Activated T-cell treated with anti-CD3 and anti-CD28 coated beads, Interleukin-2, amount 50 U/mL, for 1 hour (primary cell): ENCODE measurements around the gene AFAP1.

Experiments
- DNase-seq: peaks from one replicate; pipeline ENCODE4 v3.0.0-alpha.2; 2020

The AFAP1 gene

DNA sequence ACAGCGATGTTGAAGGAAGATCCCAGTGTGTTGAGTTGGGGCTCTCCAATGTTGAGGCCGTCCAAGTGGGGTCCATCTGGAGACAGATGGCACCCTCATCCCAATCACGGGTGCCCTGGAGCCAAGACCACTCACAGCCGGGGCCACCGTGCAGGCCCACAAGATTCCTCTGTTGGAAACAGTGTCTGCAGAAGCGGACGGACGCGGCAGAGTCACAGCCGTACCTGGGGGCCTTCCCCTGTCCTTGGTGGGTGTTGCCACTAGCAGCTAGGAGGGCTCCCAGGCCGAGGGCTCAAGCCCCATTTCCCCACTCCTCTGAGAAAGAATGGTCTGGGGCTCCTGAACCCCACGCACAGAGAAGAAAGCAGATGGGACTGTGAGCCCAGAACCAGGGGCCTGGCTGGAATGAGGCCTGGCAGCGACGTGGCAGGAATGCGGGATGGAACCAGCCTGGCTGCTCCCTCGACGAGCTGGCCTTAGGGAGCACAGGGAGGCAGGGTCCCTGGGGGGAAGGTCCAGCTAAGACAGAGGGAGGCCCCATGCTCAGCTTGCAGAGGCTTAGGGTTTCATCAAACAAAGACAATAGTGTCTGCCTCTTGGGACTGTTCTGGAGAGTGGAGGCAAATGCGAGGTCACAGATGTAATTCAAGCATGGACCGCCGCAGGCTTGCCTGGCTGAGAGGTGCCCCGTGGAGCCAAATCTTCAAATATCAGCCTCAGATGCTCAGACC, 228.9 kb downstream of the AFAP1 start:
- DNase-seq, result no peak

DNA sequence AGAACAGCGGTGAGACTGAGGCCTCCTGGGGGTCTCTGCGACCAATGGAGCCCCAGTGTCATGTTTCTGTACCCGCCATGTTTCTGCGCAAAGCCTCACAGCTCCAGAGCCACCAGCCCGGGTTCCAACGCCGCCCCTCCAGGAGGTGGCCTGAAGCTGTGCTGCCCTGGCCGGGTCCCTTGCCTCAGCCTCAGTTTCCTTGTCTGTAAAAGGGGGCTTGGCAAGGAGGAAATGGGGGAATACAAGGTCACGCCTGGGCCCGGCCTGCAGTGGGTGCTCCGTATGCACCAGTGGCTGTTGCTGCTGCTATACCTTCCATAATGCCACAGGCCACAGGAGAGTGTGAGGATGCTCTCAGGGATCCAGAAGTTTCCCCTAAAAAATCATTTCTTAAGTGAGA, 229.5 kb downstream of the AFAP1 start:
- DNase-seq, result no peak

DNA sequence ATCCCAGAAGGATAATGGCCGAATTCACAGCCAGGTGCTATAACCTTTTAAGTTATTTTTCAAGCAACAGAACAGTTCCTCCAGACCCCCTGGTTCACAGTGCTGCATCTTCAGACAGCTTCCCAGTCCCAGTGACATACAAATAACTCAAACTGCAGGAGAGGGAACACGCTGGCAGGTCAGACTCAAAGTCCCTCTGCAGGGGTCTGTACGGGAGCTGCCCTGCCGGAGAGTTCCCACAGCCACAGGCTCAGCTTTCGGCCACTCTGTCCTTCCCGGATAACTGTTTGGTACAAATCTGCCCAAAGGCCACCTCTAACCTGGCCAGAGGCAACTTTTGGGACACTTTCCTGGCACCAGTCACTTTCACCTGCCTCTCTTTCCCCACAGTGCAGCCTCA, 230.2 kb downstream of the AFAP1 start:
- no peak for DNase-seq

DNA sequence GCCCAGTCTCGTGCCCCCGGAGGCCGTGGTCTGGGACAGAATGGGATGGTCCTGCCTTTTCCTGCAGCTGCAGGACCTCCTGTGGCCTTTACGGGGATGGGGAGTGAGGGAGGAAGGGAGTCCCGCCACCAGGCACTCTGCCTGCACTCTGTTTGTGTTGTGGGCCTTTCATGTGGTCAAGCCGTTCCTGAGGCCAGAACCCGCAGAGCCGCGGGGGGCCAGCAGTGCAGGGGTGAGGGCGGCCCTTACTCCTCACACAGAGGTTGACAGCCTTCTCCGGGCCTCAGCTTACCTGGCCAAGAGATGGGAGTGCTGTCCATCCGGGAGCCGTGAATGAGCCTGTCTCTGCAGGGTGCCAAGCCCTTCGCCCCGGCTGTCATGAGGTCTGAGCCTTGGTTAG, 230.7 kb downstream of the AFAP1 start:
- DNase-seq, result no peak
